ENCODE data around the gene KLHL29. TPM values are rescaled to one million over a fixed set of nuclear protein-coding genes. Genes with fewer than 3 reads are reported as not detected.

The KLHL29 gene
- total and polyA plus RNA-seq, 10 of the 15 experiments (the other 5 are each of a cell fraction or from before 2014, with no cell fraction given) = 1.4 to 19.5 (median 6.1) TPM

DNA sequence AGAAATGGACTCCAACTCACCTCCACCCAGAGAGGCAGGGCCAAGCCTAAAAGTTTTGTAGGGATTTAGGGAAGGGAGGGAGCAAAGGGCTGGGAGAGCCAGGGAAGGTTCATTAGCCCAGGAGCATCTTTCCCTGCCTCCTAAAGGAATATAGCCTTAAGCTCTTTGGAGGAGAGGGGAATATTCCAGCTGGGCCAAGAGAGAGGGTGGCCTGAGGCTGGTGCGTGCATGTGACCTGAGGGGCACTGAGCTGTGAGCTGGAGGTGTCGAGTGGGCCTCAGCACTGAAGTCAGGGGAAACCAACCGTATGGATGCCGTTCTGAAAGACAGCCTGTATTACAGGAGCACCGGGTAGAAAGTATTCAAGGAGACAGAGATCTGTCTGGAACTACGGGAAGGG lies 112.6 kb downstream of the KLHL29 start:
- intact Hi-C loops (cut with micrococcal nuclease; ENCODE audit: unreplicated experiment) (no loop called here), in situ Hi-C loops (cut with MboI) (no loop called here)
- Histone ChIP-seq H2AFZ (ENCODE audit: control insufficient read depth, low read depth, low read length) (no peak overlapping the region), H3K79me2 (ENCODE audit: control insufficient read depth, insufficient read depth, low read length) (no peaks in the 10 kb centered on the region), H3K27me3 (replicated peaks in 1 of 2; ENCODE audit: control insufficient read depth in 2 of 2, insufficient read depth in 2 of 2, low read length in 1 of 2) (no peaks in the 10 kb centered on the region), H3K9ac (ENCODE audit: control insufficient read depth, insufficient read depth, low read length) (no peak overlapping the region), H3K4me1 (ENCODE audit: control insufficient read depth, insufficient read depth, low read length) (peaks cover 3% of the 10 kb centered on the region; the same call in 1 of the 2 replicates), H4K20me1 (ENCODE audit: control insufficient read depth, insufficient read depth) (no peaks in the 10 kb centered on the region), H3K36me3 (ENCODE audit: control insufficient read depth in 2 of 2, insufficient read depth in 2 of 2, low read length in 1 of 2) (peaks cover 0 to under 1% of the 10 kb centered on the region in 2 experiments; a peak in 2 of 4 replicates), H3K4me2 (ENCODE audit: control insufficient read depth, insufficient read depth) (no peak overlapping the region), H3K27ac (ENCODE audit: control insufficient read depth, insufficient read depth) (no peak overlapping the region), H3K9me3 (replicated peaks; ENCODE audit: control insufficient read depth, insufficient read depth, low read length) (no peaks in the 10 kb centered on the region), H3K4me3 (no peak overlapping the region)
- FAIRE-seq (no peak), ATAC-seq (no peak), DNase-seq (ENCODE audit: low read depth, low spot score) (no peak)
- 51% methylated on average over 6 of the region's 6 CpGs for WGBS (ENCODE audit: insufficient coverage, insufficient replicate concordance, low lambda C conversion rate, missing lambda C conversion rate)
- POLR2A ChIA-PET = no interaction called here
- SMC1A ChIA-PET (ENCODE audit: uncharacterized antibody, unreplicated experiment) = no interaction called here
- CTCF ChIA-PET = interaction anchor here (0.7 kb wide), 1 partner anchor 105 kb away, joined by 3 read pairs; no protein-coding TSS in a partner anchor
- no TSS peak for BruUV-seq (replicated peaks)
- RAD21 ChIA-PET (ENCODE audit: unreplicated experiment) = no interaction called here
- no peak for TF ChIP-seq HDAC2 (IDR thresholded peaks at IDR 0.05)
- TF ChIP-seq SIN3A (IDR thresholded peaks at IDR 0.05; ENCODE audit: low read depth, low read length) = no peak
- no peak for TF ChIP-seq WRNIP1 (IDR thresholded peaks at IDR 0.05; ENCODE audit: borderline replicate concordance, low read depth, low read length)
- TF ChIP-seq MAX (IDR thresholded peaks at IDR 0.05; ENCODE audit: low read depth, low read length) = no peak
- no peak for TF ChIP-seq IRF4 (IDR thresholded peaks at IDR 0.05; ENCODE audit: low read depth, low read length)
- no peak for TF ChIP-seq BHLHE40 (IDR thresholded peaks at IDR 0.05; ENCODE audit: borderline replicate concordance in 1 of 2, low read depth in 2 of 2, low read length in 1 of 2)
- no peak for TF ChIP-seq IKZF1 (conservative IDR thresholded peaks at IDR 0.05)
- no peak for TF ChIP-seq POU2F2 (IDR thresholded peaks at IDR 0.05; ENCODE audit: borderline replicate concordance, low read depth, low read length)
- TF ChIP-seq IRF5 (IDR thresholded peaks at IDR 0.05; ENCODE audit: borderline replicate concordance) = no peak
